Osteocyte (in vitro differentiated cells): ENCODE data around the gene GALNT9. TPM values are rescaled to one million over a fixed set of nuclear protein-coding genes. Genes with fewer than 3 reads are reported as not detected.

ENCODE experiments used
- DNase-seq: peaks from one replicate; pipeline ENCODE4 v3.0.0; 2021; ENCODE audit warnings: mixed read lengths; ENCODE audit not compliant: unreplicated experiment; ENCODE audit errors: extremely low spot score
- H3K27ac Mint-ChIP-seq: one replicate; pipeline ENCODE4 v1.8.0; 2021; ENCODE audit warnings: mild to moderate bottlenecking, mixed read lengths; ENCODE audit not compliant: unreplicated experiment
- H3K27me3 Mint-ChIP-seq: one replicate; pipeline ENCODE4 v1.8.0; 2021; ENCODE audit warnings: mixed read lengths; ENCODE audit not compliant: unreplicated experiment
- H3K36me3 Mint-ChIP-seq: one replicate; pipeline ENCODE4 v1.8.0; 2021; ENCODE audit warnings: mixed read lengths; ENCODE audit not compliant: unreplicated experiment
- H3K4me1 Mint-ChIP-seq: one replicate; pipeline ENCODE4 v1.8.0; 2021; ENCODE audit warnings: mixed read lengths; ENCODE audit not compliant: unreplicated experiment
- H3K4me3 Mint-ChIP-seq: one replicate; pipeline ENCODE4 v1.8.0; 2021; ENCODE audit warnings: mild to moderate bottlenecking, moderate library complexity, mixed read lengths; ENCODE audit not compliant: unreplicated experiment
- H3K9me3 Mint-ChIP-seq: one replicate; pipeline ENCODE4 v1.8.0; 2021; ENCODE audit warnings: mixed read lengths; ENCODE audit not compliant: unreplicated experiment
- total RNA-seq: library from RNA; stranded (reverse); gene quantifications from 2 replicates; pipeline ENCODE4 v1.2.1, GENCODE V29; 2021
- TF ChIP-seq, protein P1 (sequence below): fragments of 200-600 bp; sonication (generic); IDR thresholded peaks from 2 replicates; pipeline ENCODE4 v1.5.0; 2021; ENCODE audit warnings: antibody characterized with exemption, mild to moderate bottlenecking, moderate library complexity

GALNT9 gene
- total RNA-seq, 1 donor from 2014 or later = not detected

DNA sequence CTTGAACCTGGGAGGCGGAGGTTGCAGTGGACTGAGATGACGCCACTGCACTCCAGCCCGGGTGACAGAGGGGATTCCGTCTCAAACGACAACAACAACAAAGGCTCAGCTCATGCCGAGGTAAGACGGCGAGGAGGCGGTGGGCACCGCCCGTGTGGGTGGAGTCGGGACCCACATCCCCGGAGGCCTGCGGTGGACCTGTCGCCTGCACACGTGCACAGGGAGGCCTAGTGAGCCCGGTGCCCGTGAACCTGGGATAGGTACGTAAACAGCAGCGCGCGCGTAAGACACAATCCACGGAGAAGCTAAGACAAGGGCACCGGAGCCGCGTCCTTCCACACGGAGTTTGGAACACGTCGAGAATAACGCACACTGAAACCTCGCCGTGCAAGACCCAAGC lies 78.7 kb downstream of the GALNT9 start:
- no peak overlapping the region for H3K27ac Mint-ChIP-seq
- TF ChIP-seq, protein P1, sequence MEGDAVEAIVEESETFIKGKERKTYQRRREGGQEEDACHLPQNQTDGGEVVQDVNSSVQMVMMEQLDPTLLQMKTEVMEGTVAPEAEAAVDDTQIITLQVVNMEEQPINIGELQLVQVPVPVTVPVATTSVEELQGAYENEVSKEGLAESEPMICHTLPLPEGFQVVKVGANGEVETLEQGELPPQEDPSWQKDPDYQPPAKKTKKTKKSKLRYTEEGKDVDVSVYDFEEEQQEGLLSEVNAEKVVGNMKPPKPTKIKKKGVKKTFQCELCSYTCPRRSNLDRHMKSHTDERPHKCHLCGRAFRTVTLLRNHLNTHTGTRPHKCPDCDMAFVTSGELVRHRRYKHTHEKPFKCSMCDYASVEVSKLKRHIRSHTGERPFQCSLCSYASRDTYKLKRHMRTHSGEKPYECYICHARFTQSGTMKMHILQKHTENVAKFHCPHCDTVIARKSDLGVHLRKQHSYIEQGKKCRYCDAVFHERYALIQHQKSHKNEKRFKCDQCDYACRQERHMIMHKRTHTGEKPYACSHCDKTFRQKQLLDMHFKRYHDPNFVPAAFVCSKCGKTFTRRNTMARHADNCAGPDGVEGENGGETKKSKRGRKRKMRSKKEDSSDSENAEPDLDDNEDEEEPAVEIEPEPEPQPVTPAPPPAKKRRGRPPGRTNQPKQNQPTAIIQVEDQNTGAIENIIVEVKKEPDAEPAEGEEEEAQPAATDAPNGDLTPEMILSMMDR = no peak
- no peaks in the 10 kb centered on the region for H3K4me1 Mint-ChIP-seq
- H3K27me3 Mint-ChIP-seq = peaks cover 49% of the 10 kb centered on the region
- DNase-seq = no peak
- H3K4me3 Mint-ChIP-seq = no peak overlapping the region
- H3K9me3 Mint-ChIP-seq = no peaks in the 10 kb centered on the region
- H3K36me3 Mint-ChIP-seq = no peaks in the 10 kb centered on the region

DNA sequence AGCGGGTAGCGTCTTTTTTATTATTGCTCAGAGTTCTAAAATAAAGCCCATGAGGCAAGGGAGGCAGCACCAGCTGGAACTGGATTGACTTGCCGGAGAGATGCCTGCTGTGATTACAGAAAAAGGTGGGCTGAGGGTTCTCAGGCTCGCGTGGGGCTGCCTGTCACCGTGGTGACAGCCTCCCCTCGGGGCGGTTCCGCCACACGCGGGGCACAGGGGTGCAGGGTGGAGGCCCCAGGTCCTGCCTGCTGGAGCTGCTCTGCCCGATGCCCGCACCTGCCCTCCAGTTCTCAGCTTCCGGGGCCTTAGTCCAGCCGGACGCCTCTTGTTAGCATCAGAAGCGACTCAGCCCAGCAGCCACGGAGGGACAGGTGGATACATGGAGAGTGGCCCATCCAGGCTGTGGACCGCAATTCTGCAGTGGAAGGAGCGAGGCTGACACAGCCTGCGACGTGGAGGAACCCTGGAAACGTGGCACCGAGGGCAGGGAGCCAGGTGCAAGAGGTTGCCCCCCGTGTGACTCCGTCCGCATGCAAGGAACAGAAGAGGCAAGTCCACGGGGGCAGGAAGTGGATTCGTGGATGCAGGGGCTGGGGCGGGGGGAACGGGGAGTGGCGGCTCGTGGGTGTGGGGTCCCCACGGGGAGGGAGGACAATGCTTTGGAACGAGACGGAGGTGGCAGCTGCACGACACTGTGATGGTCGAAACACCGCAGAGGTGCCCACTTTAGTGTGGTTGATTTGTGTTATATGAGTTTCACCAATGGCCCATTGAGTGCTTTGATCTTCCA lies 79.5 kb downstream of the GALNT9 start:
- TF ChIP-seq, protein P1 = no peak
- Mint-ChIP-seq H3K27me3 (peaks cover 42% of the 10 kb centered on the region), H3K9me3 (no peaks in the 10 kb centered on the region), H3K4me3 (no peak overlapping the region), H3K27ac (no peak overlapping the region), H3K4me1 (no peaks in the 10 kb centered on the region), H3K36me3 (no peaks in the 10 kb centered on the region)
- DNase-seq = no peak

GRCh38 chr12:132248453-132249167 lies 80.8 kb downstream of the GALNT9 start:
- H3K4me1 Mint-ChIP-seq = no peaks in the 10 kb centered on the region
- H3K36me3 Mint-ChIP-seq = no peaks in the 10 kb centered on the region
- H3K27ac Mint-ChIP-seq = no peak overlapping the region
- no peak overlapping the region for H3K4me3 Mint-ChIP-seq
- TF ChIP-seq, protein P1 = no peak
- DNase-seq = no peak
- no peaks in the 10 kb centered on the region for H3K9me3 Mint-ChIP-seq
- H3K27me3 Mint-ChIP-seq = peaks cover 30% of the 10 kb centered on the region

DNA sequence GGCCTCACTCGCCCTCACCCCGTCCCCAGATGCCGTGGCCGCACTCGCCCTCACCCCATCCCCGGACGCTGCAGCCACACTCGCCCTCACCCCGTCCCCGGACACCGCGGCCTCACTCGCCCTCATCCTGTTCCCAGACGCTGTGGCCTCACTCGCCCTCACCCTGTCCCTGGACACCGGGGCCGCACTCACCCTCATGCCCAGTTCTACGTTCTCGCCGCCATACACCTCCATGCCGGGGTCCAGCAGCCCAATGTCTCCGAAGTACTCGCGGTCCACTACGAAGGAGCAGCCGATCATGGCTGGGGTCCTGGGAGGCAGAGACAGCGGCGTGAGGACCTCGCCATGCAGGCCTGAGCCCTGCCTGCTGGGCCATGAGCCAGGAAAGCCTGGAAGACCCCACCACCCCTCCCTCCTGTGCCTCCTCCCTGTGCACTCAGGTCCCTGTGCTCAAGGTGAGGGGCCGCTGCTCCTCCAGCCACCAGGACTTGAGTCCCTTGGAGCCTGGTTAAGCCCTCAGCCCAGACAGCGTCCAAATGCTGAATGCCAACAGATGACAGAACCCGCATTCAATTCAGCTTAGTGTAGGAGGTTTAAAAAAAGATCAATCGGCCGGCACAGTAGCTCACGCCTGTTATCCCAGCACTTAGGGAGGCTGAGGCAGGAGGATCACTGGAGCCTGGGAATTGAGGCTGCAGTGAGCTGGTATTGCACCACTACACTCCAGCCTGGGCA lies 81.5 kb downstream of the GALNT9 start:
- no peak overlapping the region for H3K4me3 Mint-ChIP-seq
- H3K27me3 Mint-ChIP-seq = peaks cover 29% of the 10 kb centered on the region
- no peak overlapping the region for H3K27ac Mint-ChIP-seq
- no peak for DNase-seq
- TF ChIP-seq, protein P1 = no peak
- H3K36me3 Mint-ChIP-seq = no peaks in the 10 kb centered on the region
- H3K9me3 Mint-ChIP-seq = no peaks in the 10 kb centered on the region
- no peaks in the 10 kb centered on the region for H3K4me1 Mint-ChIP-seq
